Jurkat, Clone E6-1 (cell line): ENCODE results near the gene CBX2.

Source experiments
- DNase-seq: peaks from one replicate; pipeline ENCODE4 v3.0.0-alpha.2; 2011; ENCODE audit warnings: low read depth, low spot score
- H3K4me3 ChIP-seq: 2 replicates; pipeline ENCODE4 v1.5.1; 2011; ENCODE audit warnings: mild to moderate bottlenecking, low read length, control low read depth, moderate library complexity

The CBX2 gene

GRCh38 chr17:79819534-79820276, 41.8 kb downstream of the CBX2 start:
- DNase-seq = no peak
- no peak overlapping the region for H3K4me3 ChIP-seq

GRCh38 chr17:79820959-79821330, 43.0 kb downstream of the CBX2 start:
- no peak overlapping the region for H3K4me3 ChIP-seq
- no peak for DNase-seq

- no peak for DNase-seq
- no peak overlapping the region for H3K4me3 ChIP-seq
Measured at GRCh38 chr17:79821331-79822095, 43.6 kb downstream of the CBX2 start.

- no peak overlapping the region for H3K4me3 ChIP-seq
Measured at GRCh38 chr17:79822583-79823124, 44.7 kb downstream of the CBX2 start.

GRCh38 chr17:79824234-79824633, 46.3 kb downstream of the CBX2 start:
- no peak overlapping the region for H3K4me3 ChIP-seq
- no peak for DNase-seq

More at GRCh38 chr17:79822583-79823124, 44.7 kb downstream of the CBX2 start:
- no peak for DNase-seq

- H3K4me3 ChIP-seq = no peak overlapping the region
Measured at GRCh38 chr17:79824893-79825579, 47.1 kb downstream of the CBX2 start.

GRCh38 chr17:79825580-79825921, 47.6 kb downstream of the CBX2 start:
- no peak overlapping the region for H3K4me3 ChIP-seq
- DNase-seq = no peak

More at GRCh38 chr17:79824893-79825579, 47.1 kb downstream of the CBX2 start:
- DNase-seq = no peak

GRCh38 chr17:79826204-79826680, 48.3 kb downstream of the CBX2 start:
- no peak overlapping the region for H3K4me3 ChIP-seq
- no peak for DNase-seq

- no peak for DNase-seq
- no peak overlapping the region for H3K4me3 ChIP-seq
Measured at GRCh38 chr17:79826841-79827578, 49.1 kb downstream of the CBX2 start.

GRCh38 chr17:79829004-79829403, 51.1 kb downstream of the CBX2 start:
- no peak overlapping the region for H3K4me3 ChIP-seq
- no peak for DNase-seq

- no peak overlapping the region for H3K4me3 ChIP-seq
- DNase-seq = no peak
Measured at GRCh38 chr17:79829457-79829856, 51.5 kb downstream of the CBX2 start.

- H3K4me3 ChIP-seq = no peak overlapping the region
- DNase-seq = no peak
Measured at GRCh38 chr17:79830303-79830702, 52.4 kb downstream of the CBX2 start.

GRCh38 chr17:79830763-79831264, 52.9 kb downstream of the CBX2 start:
- no peak overlapping the region for H3K4me3 ChIP-seq
- no peak for DNase-seq

- DNase-seq = no peak
- no peak overlapping the region for H3K4me3 ChIP-seq
Measured at GRCh38 chr17:79831265-79832217, 53.6 kb downstream of the CBX2 start.

GRCh38 chr17:79832218-79833109, 54.5 kb downstream of the CBX2 start:
- DNase-seq = no peak
- H3K4me3 ChIP-seq = no peak overlapping the region

- no peak overlapping the region for H3K4me3 ChIP-seq
- DNase-seq = no peak
Measured at GRCh38 chr17:79833110-79833450, 55.1 kb downstream of the CBX2 start.
